HepG2 (cell line): ENCODE measurements around the gene CCDC57. TPM values are rescaled to one million over a fixed set of nuclear protein-coding genes. Genes with fewer than 3 reads are reported as not detected.

ENCODE experiments used
- ATF3 ChIP-seq: sonication (generic); formaldehyde crosslinking; IDR thresholded peaks from 2 replicates; pipeline ENCODE4 v1.4.0; 2020; ENCODE audit warnings: missing genetic modification reagents
- BCLAF1 ChIP-seq: fragments of 450-650 bp; IDR thresholded peaks from 2 replicates; pipeline ENCODE4 v1.6.1; 2017; ENCODE audit warnings: mild to moderate bottlenecking
- CBX1 ChIP-seq: IDR thresholded peaks from one replicate; pipeline ENCODE4 v1.6.1; 2016; ENCODE audit warnings: antibody characterized with exemption, low read depth
- FOSL1 ChIP-seq: sonication (generic); formaldehyde crosslinking; IDR thresholded peaks from 2 replicates; pipeline ENCODE4 v1.9.0; 2021; ENCODE audit warnings: missing genetic modification reagents, borderline replicate concordance
- HCFC1 ChIP-seq: fragments of 150-350 bp; IDR thresholded peaks from 2 replicates; pipeline ENCODE4 v1.6.1; 2014; ENCODE audit warnings: low read depth, low read length
- HOXA7 ChIP-seq: sonication (generic); formaldehyde crosslinking; IDR thresholded peaks from 2 replicates; pipeline ENCODE4 v1.8.1; 2022; ENCODE audit warnings: mild to moderate bottlenecking, missing genetic modification reagents, moderate library complexity
- ISX ChIP-seq: sonication (generic); formaldehyde crosslinking; conservative IDR thresholded peaks from 2 replicates; pipeline ENCODE4 v1.5.0; 2020; ENCODE audit warnings: missing genetic modification reagents
- MLXIP ChIP-seq: sonication (generic); formaldehyde crosslinking; IDR thresholded peaks from 2 replicates; pipeline ENCODE4 v1.9.0; 2021; ENCODE audit warnings: missing genetic modification reagents, borderline replicate concordance
- RNF219 ChIP-seq: sonication (generic); formaldehyde crosslinking; IDR thresholded peaks from 2 replicates; pipeline ENCODE4 v1.5.0; 2020; ENCODE audit warnings: mild to moderate bottlenecking, missing genetic modification reagents
- SNAPC5 ChIP-seq: sonication (generic); formaldehyde crosslinking; IDR thresholded peaks from 2 replicates; pipeline ENCODE4 v1.8.1; 2023; ENCODE audit warnings: mild to moderate bottlenecking, missing genetic modification reagents, borderline replicate concordance
- TFAP4 ChIP-seq: sonication (generic); IDR thresholded peaks from 2 replicates; pipeline ENCODE4 v1.6.1; 2016; ENCODE audit warnings: low read depth, borderline replicate concordance
- TOPORS ChIP-seq: sonication (generic); formaldehyde crosslinking; IDR thresholded peaks from 2 replicates; pipeline ENCODE4 v1.8.0; 2023; ENCODE audit warnings: mild to moderate bottlenecking, missing genetic modification reagents
- ZFYVE20 ChIP-seq: sonication (generic); formaldehyde crosslinking; IDR thresholded peaks from 2 replicates; pipeline ENCODE4 v1.8.0; 2023; ENCODE audit warnings: low read depth, mild to moderate bottlenecking, moderate library complexity, missing genetic modification reagents, borderline replicate concordance
- ZNF224 ChIP-seq: sonication (generic); formaldehyde crosslinking; IDR thresholded peaks from 2 replicates; pipeline ENCODE4 v1.5.0; 2020; ENCODE audit warnings: mild to moderate bottlenecking, missing genetic modification reagents
- ZNF230 ChIP-seq: sonication (generic); formaldehyde crosslinking; IDR thresholded peaks from 2 replicates; pipeline ENCODE4 v1.4.0; 2020; ENCODE audit warnings: mild to moderate bottlenecking, missing genetic modification reagents
- ZNF431 ChIP-seq: sonication (generic); formaldehyde crosslinking; IDR thresholded peaks from 2 replicates; pipeline ENCODE4 v1.9.0; 2022; ENCODE audit warnings: missing genetic modification reagents, low read depth, mild to moderate bottlenecking, borderline replicate concordance
- ZNF576 ChIP-seq: sonication (generic); formaldehyde crosslinking; IDR thresholded peaks from 2 replicates; pipeline ENCODE4 v1.4.0; 2020; ENCODE audit warnings: mild to moderate bottlenecking, missing genetic modification reagents
- ZNF720 ChIP-seq: sonication (generic); formaldehyde crosslinking; IDR thresholded peaks from 2 replicates; pipeline ENCODE4 v1.4.0; 2020; ENCODE audit warnings: missing genetic modification reagents
- ZNF790 ChIP-seq: sonication (generic); formaldehyde crosslinking; IDR thresholded peaks from 2 replicates; pipeline ENCODE4 v1.8.0; 2022; ENCODE audit warnings: missing genetic modification reagents, mild to moderate bottlenecking, borderline replicate concordance
- ZNF850 ChIP-seq: sonication (generic); formaldehyde crosslinking; conservative IDR thresholded peaks from 2 replicates; pipeline ENCODE4 v1.9.0; 2021; ENCODE audit warnings: mild to moderate bottlenecking, missing genetic modification reagents
- polyA plus RNA-seq, 8 experiments: library from polyadenylated mRNA; depleted of rRNA in 3 of 8; stranded (reverse) in 7 of 8; unstranded in 1 of 8; fragments of >200 nt; fragmentation: Illumina TruSeq in 4 of 8; extraction: Trizol in 4 of 8; gene quantifications; 2 replicates each; pipeline versions ENCODE4 v1.2.1 to v1.2.3, GENCODE V29; 2011 to 2016; ENCODE audit warnings: low read depth in 4 of 8, missing spikeins in 1 of 8, mixed read lengths in 1 of 8; ENCODE audit not compliant: insufficient read depth in 1 of 8
- total RNA-seq, 5 experiments: library from RNA; depleted of rRNA; stranded (reverse); fragments of >200 nt; fragmentation: Illumina TruSeq; extraction: Trizol; gene quantifications; 2 replicates each; pipeline ENCODE4 v1.2.3, GENCODE V29; 2016; ENCODE audit warnings: low read depth in 1 of 5

The CCDC57 gene
- total and polyA plus RNA-seq, 2 of the 13 experiments (the other 11 are each of a cell fraction or from before 2014, with no cell fraction given) = 59.3 to 59.9 TPM

- TF ChIP-seq RNF219 (CRISPR knock-in tag) (no peak), SNAPC5 (no peak), ATF3 (peak; percentile 90; the same call in 1 of the 2 replicates), TFAP4 (no peak; the same call in 1 of the 2 replicates), ZNF576 (no peak), HOXA7 (CRISPR knock-in tag) (no peak), ZNF850 (CRISPR knock-in tag) (no peak), ZNF431 (CRISPR knock-in tag) (no peak), ISX (CRISPR knock-in tag) (peak; percentile 85; the same call in 1 of the 2 replicates), ZNF224 (CRISPR knock-in tag) (no peak), MLXIP (CRISPR knock-in tag) (no peak), FOSL1 (CRISPR knock-in tag) (peak; percentile 85), HCFC1 (no peak; the same call in 1 of the 2 replicates), ZNF790 (CRISPR knock-in tag) (no peak), ZFYVE20 (CRISPR knock-in tag) (peak; percentile 93; the same call in 1 of the 2 replicates), ZNF720 (CRISPR knock-in tag) (peak; percentile 87; the same call in 1 of the 2 replicates), TOPORS (CRISPR knock-in tag) (no peak), ZNF230 (no peak; the same call in 1 of the 2 replicates), BCLAF1 (no peak), CBX1 (no peak)
These were observed 5.0 kb upstream of the CCDC57 start (continued) for GRCh38 chr17:82217530-82218204.
